Occipital lobe (tissue), 1 donor: ENCODE measurements around the gene LGALS3BP. TPM values are rescaled to one million over a fixed set of nuclear protein-coding genes. Genes with fewer than 3 reads are reported as not detected.

Source experiments
- total RNA-seq: library from RNA; depleted of rRNA; stranded (reverse); fragments of >200 nt; gene quantifications from one replicate; pipeline ENCODE4 v1.2.3, GENCODE V29; 2014

LGALS3BP gene
- total RNA-seq, 1 donor from 2014 or later, result 24.2 TPM

Other genes starting within 250 kb of the LGALS3BP start
- 82.2 TPM for gene CYTH1, start 197.7 kb downstream of the LGALS3BP start, total RNA-seq
- 21.4 TPM for gene USP36, start 139.1 kb downstream of the LGALS3BP start, total RNA-seq
- gene CEP295NL, start 76.7 kb downstream of the LGALS3BP start, total RNA-seq, result 1.4 TPM
- 33.2 TPM for gene TIMP2, start 54.5 kb downstream of the LGALS3BP start, total RNA-seq
- 13.1 TPM for gene CANT1, start 29.8 kb upstream of the LGALS3BP start, total RNA-seq
- 0.78 TPM for gene C1QTNF1, start 44.2 kb upstream of the LGALS3BP start, total RNA-seq
- 5.8 TPM for gene ENGASE, start 94.9 kb upstream of the LGALS3BP start, total RNA-seq